HEK293 (cell line): Measurements from ENCODE around the gene TBCC.

Source experiments
- AEBP2 ChIP-seq: fragments of 450-650 bp; formaldehyde crosslinking; IDR thresholded peaks from 2 replicates; pipeline ENCODE4 v1.5.1; 2016; ENCODE audit warnings: missing biosample characterization, missing genetic modification characterization, borderline replicate concordance
- REST ChIP-seq: fragments of 450-650 bp; formaldehyde crosslinking; IDR thresholded peaks from 2 replicates; pipeline ENCODE4 v1.5.1; 2016; ENCODE audit warnings: missing biosample characterization, missing genetic modification characterization
- SP3 ChIP-seq: fragments of 450-650 bp; formaldehyde crosslinking; IDR thresholded peaks from 2 replicates; pipeline ENCODE4 v1.5.1; 2016; ENCODE audit warnings: missing biosample characterization, missing genetic modification characterization
- TCF7L2 ChIP-seq: IDR thresholded peaks from 2 replicates; pipeline ENCODE4 v1.6.1; 2011; ENCODE audit warnings: low read depth, mild to moderate bottlenecking, inconsistent platforms, low read length, moderate library complexity, borderline replicate concordance
- ZBTB10 ChIP-seq: fragments of 450-650 bp; formaldehyde crosslinking; IDR thresholded peaks from 2 replicates; pipeline ENCODE4 v1.5.1; 2016; ENCODE audit warnings: missing biosample characterization, missing genetic modification characterization
- ZBTB11 ChIP-seq: fragments of 450-650 bp; formaldehyde crosslinking; conservative IDR thresholded peaks from 2 replicates; pipeline ENCODE4 v1.5.1; 2016; ENCODE audit warnings: low read depth, missing biosample characterization, missing genetic modification characterization
- ZFP3 ChIP-seq: fragments of 450-650 bp; formaldehyde crosslinking; IDR thresholded peaks from 2 replicates; pipeline ENCODE4 v1.5.1; 2016; ENCODE audit warnings: low read depth, missing biosample characterization, missing genetic modification characterization
- ZNF132 ChIP-seq: fragments of 450-650 bp; formaldehyde crosslinking; IDR thresholded peaks from 2 replicates; pipeline ENCODE4 v1.5.1; 2017; ENCODE audit warnings: missing biosample characterization, missing genetic modification characterization, borderline replicate concordance
- ZNF202 ChIP-seq: fragments of 450-650 bp; formaldehyde crosslinking; IDR thresholded peaks from 2 replicates; pipeline ENCODE4 v1.5.1; 2016; ENCODE audit warnings: missing biosample characterization, missing genetic modification characterization, borderline replicate concordance
- ZNF366 ChIP-seq: fragments of 450-650 bp; formaldehyde crosslinking; conservative IDR thresholded peaks from 2 replicates; pipeline ENCODE4 v1.5.1; 2016; ENCODE audit warnings: missing biosample characterization, missing genetic modification characterization
- ZNF391 ChIP-seq: fragments of 450-650 bp; formaldehyde crosslinking; IDR thresholded peaks from 2 replicates; pipeline ENCODE4 v1.5.1; 2016; ENCODE audit warnings: low read depth, missing biosample characterization, missing genetic modification characterization, borderline replicate concordance
- ZNF624 ChIP-seq: fragments of 450-650 bp; formaldehyde crosslinking; IDR thresholded peaks from 2 replicates; pipeline ENCODE4 v1.5.1; 2017; ENCODE audit warnings: missing biosample characterization, missing genetic modification characterization
- ZNF660 ChIP-seq: fragments of 450-650 bp; IDR thresholded peaks from 2 replicates; pipeline ENCODE4 v1.5.1; 2018; ENCODE audit warnings: missing biosample characterization, mild to moderate bottlenecking, missing genetic modification characterization
- ZSCAN5A ChIP-seq: fragments of 450-650 bp; formaldehyde crosslinking; IDR thresholded peaks from 2 replicates; pipeline ENCODE4 v1.5.1; 2016; ENCODE audit warnings: missing biosample characterization, missing genetic modification characterization

The TBCC gene

GRCh38 chr6:42746463-42747391 is 824 bp upstream of the TBCC start (continued):
- TF ChIP-seq REST (no peak), SP3 (peak; percentile 84), ZNF660 (peak; percentile 79), ZFP3 (tag by site-specific recombination) (no peak), TCF7L2 (no peak), ZNF202 (no peak), ZNF391 (tag by site-specific recombination) (peak; percentile 79; the same call in 1 of the 2 replicates), ZNF624 (tag by site-specific recombination) (no peak), ZSCAN5A (tag by site-specific recombination) (no peak), AEBP2 (tag by site-specific recombination) (no peak), ZBTB10 (tag by site-specific recombination) (peak; percentile 90), ZNF366 (tag by site-specific recombination) (peak; percentile 55), ZNF132 (tag by site-specific recombination) (no peak), ZBTB11 (peak; percentile 53; the same call in 1 of the 2 replicates)
